Tibial nerve (tissue), 4 donors: Measurements from ENCODE around the gene C5orf63.

Source experiments
- EP300 ChIP-seq, 2 donors: sonication (generic); formaldehyde crosslinking; IDR thresholded peaks; one replicate each; pipeline ENCODE4 v1.6.1; 2017; ENCODE audit warnings: antibody characterized with exemption in 2 of 2, mild to moderate bottlenecking in 1 of 2
- POLR2A ChIP-seq, 2 donors: fragments of 450-650 bp; IDR thresholded peaks; one replicate each; pipeline ENCODE4 v1.6.1; 2017; ENCODE audit warnings: antibody characterized with exemption in 2 of 2, mild to moderate bottlenecking in 2 of 2, moderate library complexity in 2 of 2
- TF ChIP-seq, protein P1 (sequence below), 5 experiments: fragments of 200-600 bp in 3 of 5; fragments of 450-650 bp in 2 of 5; sonication (generic) in 3 of 5; IDR thresholded peaks; one replicate each; pipeline ENCODE4 v1.5.1; 2016 to 2019; ENCODE audit warnings: antibody characterized with exemption in 5 of 5, mild to moderate bottlenecking in 3 of 5, moderate library complexity in 2 of 5

DNA sequence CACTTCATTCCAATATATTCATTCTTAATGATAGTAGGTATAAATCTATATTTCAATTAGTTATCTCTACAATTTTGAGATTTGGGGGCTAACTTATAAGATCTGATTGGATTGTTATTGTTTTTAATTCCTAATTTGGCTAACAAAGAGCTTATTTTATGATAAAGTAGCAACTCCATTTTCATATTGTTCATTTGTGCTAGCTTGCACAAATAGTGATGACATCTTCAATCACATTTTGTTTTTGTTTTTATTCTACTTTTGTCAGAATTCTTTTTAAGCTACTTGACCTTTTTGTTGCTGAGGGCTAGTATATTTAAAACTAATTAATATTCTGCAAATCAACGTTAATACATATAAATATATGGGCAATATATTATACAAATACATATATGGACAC, 65.8 kb downstream of the C5orf63 start:
- TF ChIP-seq, protein P1, sequence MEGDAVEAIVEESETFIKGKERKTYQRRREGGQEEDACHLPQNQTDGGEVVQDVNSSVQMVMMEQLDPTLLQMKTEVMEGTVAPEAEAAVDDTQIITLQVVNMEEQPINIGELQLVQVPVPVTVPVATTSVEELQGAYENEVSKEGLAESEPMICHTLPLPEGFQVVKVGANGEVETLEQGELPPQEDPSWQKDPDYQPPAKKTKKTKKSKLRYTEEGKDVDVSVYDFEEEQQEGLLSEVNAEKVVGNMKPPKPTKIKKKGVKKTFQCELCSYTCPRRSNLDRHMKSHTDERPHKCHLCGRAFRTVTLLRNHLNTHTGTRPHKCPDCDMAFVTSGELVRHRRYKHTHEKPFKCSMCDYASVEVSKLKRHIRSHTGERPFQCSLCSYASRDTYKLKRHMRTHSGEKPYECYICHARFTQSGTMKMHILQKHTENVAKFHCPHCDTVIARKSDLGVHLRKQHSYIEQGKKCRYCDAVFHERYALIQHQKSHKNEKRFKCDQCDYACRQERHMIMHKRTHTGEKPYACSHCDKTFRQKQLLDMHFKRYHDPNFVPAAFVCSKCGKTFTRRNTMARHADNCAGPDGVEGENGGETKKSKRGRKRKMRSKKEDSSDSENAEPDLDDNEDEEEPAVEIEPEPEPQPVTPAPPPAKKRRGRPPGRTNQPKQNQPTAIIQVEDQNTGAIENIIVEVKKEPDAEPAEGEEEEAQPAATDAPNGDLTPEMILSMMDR (IDR thresholded peaks at IDR 0.05), result no peak
- TF ChIP-seq POLR2A (IDR thresholded peaks at IDR 0.05) (no peak), EP300 (IDR thresholded peaks at IDR 0.05) (no peak)
